Stimulated activated CD8-positive, alpha-beta memory T cell treated with anti-CD3 and anti-CD28 coated beads, Interleukin-7, amount 100 ng/mL, for 1 hour (primary cell): ENCODE data around the gene IL17RB.

ENCODE experiments used
- DNase-seq, 2 donors: peaks; one replicate each; pipeline ENCODE4 v3.0.0-alpha.2; 2020; ENCODE audit warnings: low read depth in 2 of 2

The IL17RB gene

GRCh38 chr3:53829605-53830004 is 16.8 kb upstream of the IL17RB start:
- no peak for DNase-seq

- no peak for DNase-seq
Observed at GRCh38 chr3:53830944-53831343, 15.4 kb upstream of the IL17RB start.

GRCh38 chr3:53833053-53833645 is 13.2 kb upstream of the IL17RB start:
- DNase-seq: no peak

GRCh38 chr3:53833700-53834099 is 12.7 kb upstream of the IL17RB start:
- no peak for DNase-seq

GRCh38 chr3:53834429-53835095 is 11.8 kb upstream of the IL17RB start:
- no peak for DNase-seq

- no peak for DNase-seq
Observed at GRCh38 chr3:53835257-53835656, 11.1 kb upstream of the IL17RB start.

- DNase-seq: no peak
Observed at GRCh38 chr3:53836084-53836872, 10.1 kb upstream of the IL17RB start.

- DNase-seq: no peak
Observed at GRCh38 chr3:53837331-53837730, 9.0 kb upstream of the IL17RB start.

GRCh38 chr3:53841296-53841695 is 5.1 kb upstream of the IL17RB start:
- no peak for DNase-seq

GRCh38 chr3:53842436-53843194 is 3.8 kb upstream of the IL17RB start:
- no peak for DNase-seq

GRCh38 chr3:53843195-53844177 is 2.9 kb upstream of the IL17RB start:
- DNase-seq: no peak

- DNase-seq: no peak
Observed at GRCh38 chr3:53844262-53845102, 1.9 kb upstream of the IL17RB start.

- DNase-seq: no peak
Observed at GRCh38 chr3:53845103-53845880, 1.1 kb upstream of the IL17RB start.

GRCh38 chr3:53845881-53846133 is 561 bp upstream of the IL17RB start:
- DNase-seq: no peak

- no peak for DNase-seq
Observed at GRCh38 chr3:53846851-53847155, 435 bp downstream of the IL17RB start.

GRCh38 chr3:53849916-53850315 is 3.5 kb downstream of the IL17RB start:
- no peak for DNase-seq

- DNase-seq: no peak
Observed at GRCh38 chr3:53850895-53851294, 4.5 kb downstream of the IL17RB start.

- DNase-seq: no peak
Observed at GRCh38 chr3:53856964-53857363, 10.6 kb downstream of the IL17RB start.

GRCh38 chr3:53858096-53858741 is 11.9 kb downstream of the IL17RB start:
- DNase-seq: no peak
